NCI-H82 (cell line): ENCODE data around the gene CMTR2.

Experiments used
- DNase-seq: peaks from one replicate; lab custom pipeline; 2025; lab: John Stamatoyannopoulos, UW

CMTR2 gene

GRCh38 chr16:71273384-71273783 is 15.8 kb downstream of the CMTR2 start:
- no peak for DNase-seq

- no peak for DNase-seq
Measured at GRCh38 chr16:71264299-71264698, 24.9 kb downstream of the CMTR2 start.

GRCh38 chr16:71263582-71263981 is 25.6 kb downstream of the CMTR2 start:
- DNase-seq: no peak

- no peak for DNase-seq
Measured at GRCh38 chr16:71262391-71262790, 26.8 kb downstream of the CMTR2 start.

GRCh38 chr16:71260995-71261394 is 28.2 kb downstream of the CMTR2 start:
- DNase-seq: no peak

GRCh38 chr16:71259086-71259485 is 30.1 kb downstream of the CMTR2 start:
- DNase-seq: no peak

- DNase-seq: peak; percentile 43
Measured at GRCh38 chr16:71258372-71258771, 30.8 kb downstream of the CMTR2 start.

- DNase-seq: no peak
Measured at GRCh38 chr16:71257768-71258167, 31.4 kb downstream of the CMTR2 start.

GRCh38 chr16:71255721-71256120 is 33.5 kb downstream of the CMTR2 start:
- DNase-seq: peak; percentile 79

GRCh38 chr16:71254832-71255525 is 34.2 kb downstream of the CMTR2 start:
- DNase-seq: no peak

GRCh38 chr16:71250461-71251235 is 38.6 kb downstream of the CMTR2 start:
- DNase-seq: no peak

GRCh38 chr16:71249399-71249798 is 39.8 kb downstream of the CMTR2 start:
- peak; percentile 1 for DNase-seq

GRCh38 chr16:71247478-71247877 is 41.7 kb downstream of the CMTR2 start:
- DNase-seq: no peak

- DNase-seq: no peak
Measured at GRCh38 chr16:71246309-71246708, 42.9 kb downstream of the CMTR2 start.

- no peak for DNase-seq
Measured at GRCh38 chr16:71244521-71244920, 44.7 kb downstream of the CMTR2 start.

- DNase-seq: no peak
Measured at GRCh38 chr16:71242601-71243000, 46.6 kb downstream of the CMTR2 start.

- no peak for DNase-seq
Measured at GRCh38 chr16:71242036-71242435, 47.2 kb downstream of the CMTR2 start.
